ENCODE data around the gene KRT72. TPM values are rescaled to one million over a fixed set of nuclear protein-coding genes. Genes with fewer than 3 reads are reported as not detected.

The KRT72 gene
- total and polyA plus RNA-seq, 10 donors, result 0.52 to 2.2 (median 0.93) TPM; not detected in 1

DNA sequence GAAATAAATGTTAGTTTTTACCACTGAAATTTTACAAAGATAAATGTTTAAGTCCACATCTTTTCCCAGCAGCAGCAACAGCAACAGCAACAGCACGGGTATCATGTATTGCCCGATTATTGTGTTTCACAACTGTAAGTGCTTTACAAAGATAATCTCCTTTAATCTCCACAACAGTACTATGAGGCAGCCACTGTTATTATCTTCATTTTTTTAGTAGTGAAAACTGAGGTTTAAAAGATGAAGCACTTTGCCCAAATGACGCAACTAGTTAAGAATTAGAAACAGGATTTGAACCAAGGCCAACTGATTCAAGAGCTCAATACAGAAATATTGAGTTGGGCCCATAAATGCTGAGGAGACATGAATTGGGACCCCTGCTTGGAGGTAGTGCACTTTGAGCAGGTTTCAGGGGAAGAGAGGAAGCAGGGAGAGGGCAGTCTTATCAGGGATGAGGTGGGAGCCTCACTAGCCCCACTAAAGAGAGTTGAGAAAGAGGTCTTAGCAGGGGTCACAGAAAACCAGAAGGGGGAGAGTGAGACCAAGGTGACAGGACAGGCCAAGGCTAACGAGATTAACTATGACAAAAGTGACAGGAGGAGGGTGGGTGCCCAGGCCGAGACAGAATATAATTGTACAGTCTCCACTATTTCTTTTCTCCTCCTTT is 35.5 kb upstream of the KRT72 start:
- H3K27ac ChIP-seq, result no peak overlapping the region
- 67 to 82% (median 79%) methylated on average over 5 of the region's 5 CpGs for WGBS, 5 donors
- intact Hi-C loops (cut with DNase I; ENCODE audit: low total_unique reads), result no loop called here

DNA sequence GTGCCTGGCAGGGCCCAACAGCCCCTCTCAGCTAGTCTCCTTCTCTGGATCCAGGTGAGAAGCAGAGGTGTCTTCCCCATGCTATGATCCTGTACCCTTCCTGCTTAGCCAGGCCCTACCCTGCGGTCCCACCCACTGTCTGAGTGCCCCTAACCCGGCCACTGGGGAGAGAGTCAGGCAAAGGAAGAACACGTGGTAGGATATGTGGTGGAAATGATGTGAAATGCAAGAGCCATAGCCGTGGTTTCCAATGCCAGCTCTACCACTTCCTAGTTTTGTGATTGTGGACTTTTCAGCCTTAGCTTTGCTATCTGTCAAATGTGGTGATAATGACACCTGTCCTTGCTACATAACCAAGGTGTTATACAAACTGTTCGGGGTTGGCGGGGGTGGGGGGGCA is 34.9 kb upstream of the KRT72 start:
- Histone ChIP-seq H3K9me3 (no peaks in the 10 kb centered on the region), H3K27me3 (replicated peaks in 1 of 7) (peaks cover 0 to 13% (median 0%) of the 10 kb centered on the region in 7 donors), H3K4me1 (peaks cover 0 to under 1% (median 0%) of the 10 kb centered on the region in 6 donors), H3K36me3 (no peaks in the 10 kb centered on the region), H3K27ac (no peak overlapping the region), H3K4me3 (no peak overlapping the region)
- TF ChIP-seq, protein P1, sequence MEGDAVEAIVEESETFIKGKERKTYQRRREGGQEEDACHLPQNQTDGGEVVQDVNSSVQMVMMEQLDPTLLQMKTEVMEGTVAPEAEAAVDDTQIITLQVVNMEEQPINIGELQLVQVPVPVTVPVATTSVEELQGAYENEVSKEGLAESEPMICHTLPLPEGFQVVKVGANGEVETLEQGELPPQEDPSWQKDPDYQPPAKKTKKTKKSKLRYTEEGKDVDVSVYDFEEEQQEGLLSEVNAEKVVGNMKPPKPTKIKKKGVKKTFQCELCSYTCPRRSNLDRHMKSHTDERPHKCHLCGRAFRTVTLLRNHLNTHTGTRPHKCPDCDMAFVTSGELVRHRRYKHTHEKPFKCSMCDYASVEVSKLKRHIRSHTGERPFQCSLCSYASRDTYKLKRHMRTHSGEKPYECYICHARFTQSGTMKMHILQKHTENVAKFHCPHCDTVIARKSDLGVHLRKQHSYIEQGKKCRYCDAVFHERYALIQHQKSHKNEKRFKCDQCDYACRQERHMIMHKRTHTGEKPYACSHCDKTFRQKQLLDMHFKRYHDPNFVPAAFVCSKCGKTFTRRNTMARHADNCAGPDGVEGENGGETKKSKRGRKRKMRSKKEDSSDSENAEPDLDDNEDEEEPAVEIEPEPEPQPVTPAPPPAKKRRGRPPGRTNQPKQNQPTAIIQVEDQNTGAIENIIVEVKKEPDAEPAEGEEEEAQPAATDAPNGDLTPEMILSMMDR (IDR thresholded peaks at IDR 0.05 in 8 of 11, conservative IDR thresholded peaks at IDR 0.05 in 3 of 11), result no peak
- no peak for TF ChIP-seq POLR2AphosphoS5 (IDR thresholded peaks at IDR 0.05)
- TF ChIP-seq POLR2A (IDR thresholded peaks at IDR 0.05), result no peak
- WGBS, 5 donors, result 46 to 72% (median 62%) methylated on average over 6 of the region's 6 CpGs
- intact Hi-C loops (cut with DNase I; ENCODE audit: low total_unique reads), result no loop called here
- peak; percentile 44 for DNase-seq

More for the DNA sequence above, 35.5 kb upstream of the KRT72 start:
- TF ChIP-seq POLR2A (IDR thresholded peaks at IDR 0.05), result no peak
- no peak for TF ChIP-seq POLR2AphosphoS5 (IDR thresholded peaks at IDR 0.05)
- TF ChIP-seq, protein P1 (IDR thresholded peaks at IDR 0.05 in 8 of 11, conservative IDR thresholded peaks at IDR 0.05 in 3 of 11), result no peak
- no peak for DNase-seq
- no peaks in the 10 kb centered on the region for H3K36me3 ChIP-seq
- no peaks in the 10 kb centered on the region for H3K9me3 ChIP-seq
- peaks cover 0 to 13% (median 0%) of the 10 kb centered on the region in 7 donors for H3K27me3 ChIP-seq (replicated peaks in 1 of 7)
- no peak overlapping the region for H3K4me3 ChIP-seq
- no peaks in the 10 kb centered on the region for H3K4me1 ChIP-seq

DNA sequence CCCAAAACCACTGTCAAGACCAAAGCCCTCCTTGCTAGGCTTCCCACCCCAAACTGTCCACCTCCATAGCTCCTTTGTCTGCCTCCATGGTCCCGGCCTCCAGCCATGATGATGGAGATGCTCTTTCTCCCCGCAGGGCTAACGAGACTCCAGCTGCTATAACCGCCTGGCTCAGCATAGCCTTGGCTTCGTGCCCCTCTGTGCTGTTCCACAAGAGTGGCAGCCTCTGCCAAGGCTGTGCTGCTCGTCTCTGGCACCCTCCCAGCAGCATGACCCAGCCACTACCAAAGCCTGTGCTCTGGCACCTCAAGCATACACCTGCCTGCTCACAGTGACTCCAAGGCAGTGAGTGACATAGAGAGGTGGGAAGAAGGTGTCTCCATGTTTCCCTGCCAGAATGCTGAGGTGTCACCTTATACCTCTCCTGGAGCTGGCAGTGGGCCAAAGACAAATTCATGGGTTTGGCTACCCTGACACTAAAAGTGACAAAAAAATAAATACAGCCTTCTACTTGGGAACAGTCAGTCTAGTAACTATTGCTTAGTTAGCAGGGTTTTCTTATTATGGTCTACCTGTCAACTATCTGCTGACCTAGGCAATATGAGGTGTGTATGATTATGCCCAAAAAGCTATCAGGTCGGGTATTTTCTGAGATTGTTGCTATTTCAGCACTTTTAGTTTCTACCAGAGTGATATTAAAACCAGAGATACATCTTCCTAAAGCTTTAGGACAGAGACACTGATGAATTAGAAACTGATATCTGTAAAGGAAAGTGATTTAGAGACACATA is 33.2 kb upstream of the KRT72 start:
- peak; percentile 30 for DNase-seq
- H3K36me3 ChIP-seq, result no peaks in the 10 kb centered on the region
- peaks cover 0 to 21% (median 0%) of the 10 kb centered on the region in 7 donors for H3K27me3 ChIP-seq (replicated peaks in 1 of 7)
- peaks cover 0 to 8% (median 0%) of the 10 kb centered on the region in 6 donors for H3K4me1 ChIP-seq
- H3K27ac ChIP-seq, result no peak overlapping the region
- no peaks in the 10 kb centered on the region for H3K9me3 ChIP-seq
- TF ChIP-seq POLR2AphosphoS5 (IDR thresholded peaks at IDR 0.05) (no peak), POLR2A (IDR thresholded peaks at IDR 0.05) (no peak)
- TF ChIP-seq, protein P1 (IDR thresholded peaks at IDR 0.05 in 8 of 11, conservative IDR thresholded peaks at IDR 0.05 in 3 of 11), result no peak
- 56 to 81% (median 72%) methylated on average over 2 to 7 of the region's 7 CpGs for WGBS, 5 donors
- no peak overlapping the region for H3K4me3 ChIP-seq
- intact Hi-C loops (cut with DNase I; ENCODE audit: low total_unique reads), result no loop called here

DNA sequence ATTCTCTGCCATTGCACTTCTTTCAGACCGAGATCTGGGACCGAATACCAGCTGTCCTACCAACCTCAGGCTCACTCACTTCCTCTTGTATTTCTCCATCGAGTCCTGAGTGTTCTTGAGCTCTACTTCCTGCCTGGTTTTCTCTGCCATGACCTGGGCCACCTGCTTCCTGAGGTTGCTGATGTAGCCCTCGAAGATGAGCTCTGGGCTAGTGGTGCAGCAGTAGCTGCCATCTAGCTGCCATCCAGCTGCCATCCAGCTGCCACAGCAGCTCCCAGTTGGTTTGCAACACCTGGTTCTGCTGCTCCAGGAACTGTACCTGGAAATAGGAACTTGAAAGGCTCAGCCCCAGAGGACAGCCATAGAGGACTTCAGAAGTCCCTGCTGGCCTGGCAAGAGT is 32.1 kb upstream of the KRT72 start:
- Histone ChIP-seq H3K4me1 (peaks cover 0 to 8% (median 0%) of the 10 kb centered on the region in 6 donors), H3K9me3 (no peaks in the 10 kb centered on the region), H3K36me3 (no peaks in the 10 kb centered on the region), H3K4me3 (no peak overlapping the region), H3K27ac (no peak overlapping the region), H3K27me3 (replicated peaks in 1 of 7) (peaks cover 0 to 26% (median 0%) of the 10 kb centered on the region in 7 donors)
- TF ChIP-seq POLR2A (IDR thresholded peaks at IDR 0.05), result no peak
- TF ChIP-seq, protein P1 (IDR thresholded peaks at IDR 0.05 in 8 of 11, conservative IDR thresholded peaks at IDR 0.05 in 3 of 11), result no peak
- no peak for TF ChIP-seq POLR2AphosphoS5 (IDR thresholded peaks at IDR 0.05)
- intact Hi-C loops (cut with DNase I; ENCODE audit: low total_unique reads), result no loop called here
- peak; percentile 58 for DNase-seq
- 8 to 23% (median 9%) methylated on average over 4 of the region's 4 CpGs for WGBS, 5 donors

Measured in spleen (tissue), 11 donors.